COLO668 (cell line): Measurements from ENCODE around the gene MTG2.

ENCODE experiments used
- DNase-seq: peaks from one replicate; lab custom pipeline; 2025; ENCODE audit not compliant: unreplicated experiment; lab: John Stamatoyannopoulos, UW

MTG2 gene, protein sequence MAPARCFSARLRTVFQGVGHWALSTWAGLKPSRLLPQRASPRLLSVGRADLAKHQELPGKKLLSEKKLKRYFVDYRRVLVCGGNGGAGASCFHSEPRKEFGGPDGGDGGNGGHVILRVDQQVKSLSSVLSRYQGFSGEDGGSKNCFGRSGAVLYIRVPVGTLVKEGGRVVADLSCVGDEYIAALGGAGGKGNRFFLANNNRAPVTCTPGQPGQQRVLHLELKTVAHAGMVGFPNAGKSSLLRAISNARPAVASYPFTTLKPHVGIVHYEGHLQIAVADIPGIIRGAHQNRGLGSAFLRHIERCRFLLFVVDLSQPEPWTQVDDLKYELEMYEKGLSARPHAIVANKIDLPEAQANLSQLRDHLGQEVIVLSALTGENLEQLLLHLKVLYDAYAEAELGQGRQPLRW

DNA sequence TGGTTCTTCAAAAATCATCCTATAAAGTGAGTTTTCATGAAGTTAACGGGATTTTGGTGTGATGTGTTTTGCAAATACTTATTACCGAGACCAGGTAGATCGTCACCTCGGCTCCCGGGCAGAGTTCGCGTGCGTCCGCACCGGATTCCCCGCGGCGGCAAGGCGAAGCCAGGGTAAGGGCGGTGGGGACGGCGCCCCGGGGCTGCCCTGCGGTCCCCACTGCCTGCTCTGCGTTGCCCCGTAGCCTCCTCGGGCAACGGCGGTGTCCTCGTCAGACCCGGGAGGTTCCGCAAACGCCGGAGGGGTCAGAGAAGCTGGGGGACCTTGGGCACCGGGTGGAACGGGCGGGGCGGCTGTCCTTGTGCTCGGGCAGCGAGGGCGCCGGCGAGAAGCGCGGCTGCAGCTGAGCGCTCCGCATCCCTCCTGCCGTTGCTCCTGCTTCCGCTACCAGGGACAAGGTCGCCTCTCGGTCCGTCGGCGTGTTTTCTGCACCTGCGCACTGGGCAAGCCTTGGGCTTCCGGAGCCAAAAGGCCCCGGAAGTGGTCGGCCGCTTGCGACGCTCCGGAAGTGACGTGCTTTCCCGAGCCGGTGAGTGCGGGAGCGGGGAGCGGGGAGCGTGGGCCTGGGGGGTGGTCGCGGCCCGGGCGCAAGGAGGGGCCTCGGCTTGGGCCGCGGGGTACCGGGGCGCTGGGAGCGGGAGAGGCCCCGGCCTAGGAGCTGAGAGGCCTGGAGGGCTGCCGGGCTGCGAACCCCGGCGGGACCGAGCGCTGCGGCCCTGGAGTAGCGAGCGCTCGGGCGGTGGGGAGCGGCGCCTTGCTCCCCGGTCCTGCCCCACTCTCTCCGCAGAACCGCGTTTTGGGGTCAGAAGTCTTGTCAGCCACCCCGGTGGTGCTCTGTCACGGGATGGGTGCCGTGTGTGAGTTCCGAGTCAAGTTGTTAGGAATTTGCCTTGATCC lies at the start of gene MTG2:
TSS of gene MTG2 (plus strand) at position 560 of the 957 bp plus-strand sequence. CDS start 10,393 bp downstream, outside the sequence.
- peak; percentile 98 for DNase-seq

- no peak for DNase-seq
Observed at GRCh38 chr20:62133051-62133845, 49.6 kb upstream of the MTG2 start.

DNA sequence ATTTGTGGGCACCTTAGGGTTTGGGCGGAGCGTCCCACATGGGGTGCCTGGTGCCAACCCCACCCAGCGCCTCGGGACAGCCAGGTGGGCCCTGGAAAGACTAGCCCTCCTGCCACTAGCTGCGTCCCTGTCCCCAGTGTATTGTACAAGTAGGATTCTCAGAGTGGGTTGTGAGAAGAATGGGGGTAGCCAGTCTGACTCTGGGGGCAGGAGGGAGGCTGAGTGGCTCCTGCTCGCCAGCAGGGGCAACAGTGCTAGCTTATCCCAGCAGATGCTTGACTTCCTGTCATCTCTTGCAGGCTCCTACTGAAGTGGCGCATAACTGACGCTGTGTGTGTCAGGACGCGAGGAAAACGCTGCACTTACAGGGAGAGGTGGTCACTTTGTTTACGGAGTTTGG lies 49.0 kb upstream of the MTG2 start:
- no peak for DNase-seq

- DNase-seq = no peak
Observed at GRCh38 chr20:62134735-62135231, 48.0 kb upstream of the MTG2 start.

- no peak for DNase-seq
Observed at GRCh38 chr20:62135573-62136266, 47.1 kb upstream of the MTG2 start.

- DNase-seq = peak; percentile 71
Observed at GRCh38 chr20:62136283-62137091, 46.3 kb upstream of the MTG2 start.

GRCh38 chr20:62137092-62137384 lies 45.8 kb upstream of the MTG2 start:
- no peak for DNase-seq

- no peak for DNase-seq
Observed at GRCh38 chr20:62137478-62138203, 45.2 kb upstream of the MTG2 start.

GRCh38 chr20:62138204-62138543 lies 44.7 kb upstream of the MTG2 start:
- no peak for DNase-seq

DNA sequence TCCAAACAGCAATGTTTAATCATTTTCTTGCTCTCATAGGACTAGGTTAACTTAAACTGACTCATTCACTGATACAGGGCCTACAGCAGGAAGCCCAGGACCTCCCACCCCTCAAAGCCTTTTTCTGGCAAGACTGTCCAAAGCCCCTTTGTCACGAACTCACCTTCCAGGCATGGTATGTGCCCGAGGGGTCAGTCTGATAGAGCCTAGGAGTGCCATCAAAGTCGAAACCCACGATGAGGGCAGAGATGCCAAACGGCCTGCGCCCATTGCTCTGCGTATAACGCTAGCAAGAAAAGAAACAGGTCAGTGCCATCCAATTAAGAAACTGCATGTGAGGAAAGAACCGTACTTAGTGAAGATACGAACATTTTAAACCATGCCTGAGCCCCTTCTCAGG lies 43.9 kb upstream of the MTG2 start:
- no peak for DNase-seq

GRCh38 chr20:62139636-62140035 lies 43.2 kb upstream of the MTG2 start:
- no peak for DNase-seq

DNA sequence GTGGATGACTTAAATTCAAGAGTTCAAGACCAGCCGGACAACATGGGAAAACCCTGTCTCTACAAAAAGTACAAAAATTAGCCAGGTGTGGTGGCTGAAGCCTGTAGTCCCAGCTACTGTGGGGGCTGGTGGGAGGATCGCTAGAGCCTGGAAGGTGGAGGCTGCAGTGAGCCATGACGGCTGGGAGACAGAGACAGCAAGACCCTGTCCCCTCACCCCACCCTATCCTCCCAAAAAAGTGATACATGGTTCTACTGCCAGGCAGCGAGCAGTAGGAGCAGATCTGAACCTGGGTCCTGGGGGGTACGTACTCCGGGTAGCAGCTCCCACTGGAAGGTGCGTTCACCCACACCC lies 41.8 kb upstream of the MTG2 start:
- DNase-seq = no peak

- peak; percentile 41 for DNase-seq
Observed at GRCh38 chr20:62141397-62142251, 41.2 kb upstream of the MTG2 start.

- DNase-seq = peak; percentile 51
Observed at GRCh38 chr20:62142252-62143080, 40.4 kb upstream of the MTG2 start.

DNA sequence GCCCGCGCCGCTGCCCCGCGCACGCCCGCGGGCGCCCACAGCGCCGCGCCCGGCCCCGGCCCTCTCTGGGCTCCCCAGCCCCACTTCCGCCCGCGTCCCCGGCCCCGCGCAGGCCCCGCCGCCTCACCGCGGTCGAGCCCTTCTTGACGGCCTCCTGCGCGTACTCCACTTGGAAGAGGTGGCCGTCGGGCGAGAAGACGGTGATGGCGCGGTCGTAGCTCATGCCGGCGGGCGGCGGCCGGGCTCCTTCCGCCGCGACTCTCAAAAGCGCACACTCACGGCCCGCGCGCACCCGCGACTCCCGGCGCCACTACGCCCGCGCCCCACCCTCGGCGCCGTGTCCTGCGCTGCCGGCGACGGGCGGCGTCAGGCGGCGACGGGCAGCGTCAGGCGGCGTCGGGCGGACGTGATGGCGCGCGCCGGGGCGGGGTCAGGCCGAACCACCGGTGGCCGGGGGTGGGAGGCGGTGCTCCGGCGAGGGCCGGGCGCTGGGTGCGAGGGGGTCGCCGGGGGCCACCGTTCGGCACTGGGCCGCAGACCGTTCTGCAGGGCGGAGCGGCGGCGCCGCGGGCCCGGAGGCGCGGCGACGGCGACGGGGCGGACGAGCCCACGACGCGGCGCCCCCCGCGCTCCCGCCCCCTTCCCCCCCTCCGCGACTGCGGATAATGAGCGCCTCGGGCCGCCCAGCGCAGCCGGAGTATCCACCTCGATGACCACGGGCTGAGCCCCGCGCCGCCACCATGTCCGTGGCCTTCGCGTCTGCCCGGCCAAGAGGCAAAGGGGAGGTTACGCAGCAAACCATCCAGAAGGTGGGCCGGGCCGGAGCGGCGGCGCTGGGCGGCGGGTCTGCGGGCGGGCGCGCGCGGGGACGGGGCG lies 39.5 kb upstream of the MTG2 start, which contains the start of the genes PSMA7 and SS18L1:
TSS of gene PSMA7 (minus strand) at position 314 of the 876 bp plus-strand sequence. CDS start at position 223, 91 bp downstream.
TSS of gene SS18L1 (plus strand) at position 689 of the 876 bp plus-strand sequence. CDS start at position 741, 52 bp downstream.
- peak; percentile 97 for DNase-seq
